NCI-H446 treated with DMSO at 0.1 percent for 48 hours (cell line): ENCODE measurements around the gene INTS4.
A peak's percentile ranks its signal among the peaks of the same experiment; 100 is the strongest.
"Not testable (repeated sequence)": the region's sequence is repeated elsewhere in the genome, so short reads cannot be mapped to it uniquely, and the experiment has no call there.

Source experiments
- DNase-seq: peaks from one replicate; lab custom pipeline; 2025; lab: John Stamatoyannopoulos, UW

Gene INTS4

GRCh38 chr11:77994434-77995362 lies at the start of gene INTS4:
INTS4 (minus strand) TSS chr11:77994668; CDS start chr11:77994643, 25 bp downstream.
- peak; percentile 100 for DNase-seq

DNA sequence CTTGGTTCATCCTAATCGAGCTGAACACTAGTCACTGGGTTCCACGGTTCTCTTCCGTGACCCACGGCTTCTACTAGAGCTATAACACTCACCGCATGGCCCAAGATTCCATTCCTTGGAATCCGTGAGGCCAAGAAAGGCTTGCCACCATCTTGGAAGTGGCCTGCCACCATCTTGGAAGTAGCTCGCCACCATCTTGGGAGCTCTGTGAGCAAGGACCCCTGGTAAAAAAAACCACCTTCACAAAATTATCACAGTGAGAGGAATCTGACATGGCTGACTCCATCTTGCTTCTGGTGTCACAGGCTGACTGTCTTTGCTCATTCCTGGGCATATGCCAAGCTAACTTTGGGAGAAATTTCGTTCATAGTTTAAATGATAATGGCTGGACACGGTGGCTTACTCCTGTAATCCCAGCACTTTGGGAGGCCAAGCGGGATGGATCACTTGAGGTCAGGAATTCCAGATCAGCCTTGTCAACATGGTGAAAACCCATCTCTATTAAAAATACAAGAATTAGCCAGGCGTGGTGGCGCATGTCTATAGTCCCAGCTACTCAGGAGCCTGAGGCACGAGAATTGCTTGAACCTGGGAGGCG lies 47.5 kb upstream of the INTS4 start:
- DNase-seq = no peak

DNA sequence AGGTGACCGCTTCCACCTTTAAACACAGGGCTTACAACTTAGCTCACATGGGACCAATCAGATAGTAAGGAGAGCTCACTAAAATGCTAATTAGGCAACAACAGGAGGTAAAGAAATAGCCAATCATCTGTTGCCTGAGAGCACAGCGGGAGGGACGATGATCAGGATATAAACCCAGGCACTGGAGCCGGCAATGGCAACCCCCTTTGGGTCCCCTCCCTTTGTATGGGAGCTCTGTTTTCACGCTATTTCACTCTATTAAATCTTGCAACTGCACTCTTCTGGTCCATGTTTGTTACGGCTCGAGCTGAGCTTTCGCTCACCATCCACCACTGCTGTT lies 46.9 kb upstream of the INTS4 start:
- DNase-seq = not testable (repeated sequence)

- DNase-seq = no peak
Observed at GRCh38 chr11:78040691-78041379, 46.4 kb upstream of the INTS4 start.

DNA sequence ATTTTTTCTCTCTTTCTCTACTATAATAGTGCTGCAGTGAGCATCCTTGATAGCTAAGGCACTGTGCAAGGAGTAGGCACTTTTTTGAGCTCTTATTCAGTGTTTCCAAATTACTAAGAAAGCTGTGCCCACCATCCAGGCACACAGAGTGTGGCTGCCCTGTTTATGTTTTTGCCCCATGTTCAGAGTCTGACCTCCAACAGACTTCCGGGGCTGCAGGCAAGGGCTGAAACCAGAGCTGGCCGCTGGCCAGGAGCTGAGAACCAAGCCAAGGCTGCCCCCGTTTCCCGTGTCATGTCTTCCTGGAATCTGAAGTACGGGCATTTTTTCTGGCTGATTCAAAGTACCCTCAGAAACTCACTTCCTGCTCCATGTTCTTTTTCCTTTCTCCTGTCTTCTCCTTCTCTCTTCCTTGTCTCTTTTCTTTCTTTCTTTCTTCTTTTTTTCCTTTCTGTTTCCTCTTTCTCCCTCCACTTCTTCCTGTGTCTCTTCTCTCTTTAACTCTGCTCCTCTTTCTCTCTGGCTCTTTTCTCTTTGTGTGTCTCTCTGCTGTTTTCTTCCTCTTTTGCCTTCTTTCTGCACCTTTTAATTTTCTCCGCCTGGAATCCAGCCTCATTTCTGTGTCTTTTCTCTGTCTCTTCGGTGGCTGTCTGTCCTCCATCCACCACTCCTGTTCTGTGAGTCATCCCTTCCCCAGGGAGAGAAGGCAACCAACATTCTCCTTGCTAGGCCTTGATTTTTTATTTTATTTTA lies 45.6 kb upstream of the INTS4 start:
- peak; percentile 33 for DNase-seq

DNA sequence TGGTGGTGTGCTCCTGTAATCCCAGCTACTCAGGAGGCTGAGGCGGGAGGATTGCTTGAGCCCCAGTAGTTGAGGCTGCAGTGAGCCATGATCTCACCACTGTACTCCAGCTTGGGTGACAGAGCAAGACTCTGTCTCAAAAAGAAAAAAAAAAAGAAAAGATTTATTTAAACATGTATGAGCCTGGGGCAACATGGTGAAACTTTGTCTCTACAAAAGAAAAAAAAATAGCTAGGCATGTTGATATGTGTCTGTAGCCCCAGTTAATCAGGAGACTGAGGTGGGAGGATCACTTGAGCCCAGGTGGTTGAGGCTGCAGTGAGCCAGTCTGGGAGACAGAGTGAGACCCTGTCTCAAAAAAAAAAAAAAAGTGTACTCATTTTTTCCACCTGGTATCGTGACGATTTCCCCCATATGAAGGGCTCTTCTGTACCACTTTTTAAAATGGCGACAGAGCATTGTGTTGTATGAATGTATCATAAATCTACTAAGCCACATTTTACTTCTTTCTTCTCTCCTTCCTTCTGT lies 45.0 kb upstream of the INTS4 start:
- no peak for DNase-seq

DNA sequence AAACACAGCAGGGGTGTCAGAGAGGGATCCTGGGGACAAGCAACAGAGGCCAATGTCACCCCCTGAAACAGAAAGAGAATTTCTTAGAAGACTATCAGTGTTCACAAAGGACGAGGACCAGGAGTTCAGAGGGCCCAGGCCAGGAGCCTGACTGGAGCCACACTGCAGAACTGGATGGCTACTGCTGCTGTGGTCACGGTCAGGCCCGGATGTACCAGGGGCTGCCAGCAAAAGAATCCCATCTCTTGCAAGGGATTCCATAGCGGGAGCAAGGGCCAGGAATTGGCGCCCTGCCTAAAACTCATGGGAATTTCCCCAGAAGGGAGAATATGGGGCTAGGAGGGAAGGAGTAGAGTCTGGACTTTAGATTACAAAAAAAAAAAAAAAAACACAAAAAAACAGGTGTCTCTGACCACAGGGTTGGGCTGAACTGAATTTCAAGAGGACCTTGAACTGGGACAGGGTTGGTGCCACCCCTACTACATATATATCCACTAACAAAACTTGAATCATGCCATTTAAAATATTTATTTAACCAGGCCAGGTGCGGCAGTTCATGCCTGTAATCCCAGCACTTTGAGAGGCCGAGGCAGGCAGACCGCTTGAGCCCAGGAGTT lies 44.3 kb upstream of the INTS4 start:
- no peak for DNase-seq

GRCh38 chr11:78037825-78038620 lies 43.6 kb upstream of the INTS4 start:
- DNase-seq = no peak

- DNase-seq = no peak
Observed at GRCh38 chr11:78037056-78037455, 42.6 kb upstream of the INTS4 start.

GRCh38 chr11:78036313-78036712 lies 41.8 kb upstream of the INTS4 start:
- DNase-seq = no peak

GRCh38 chr11:78034623-78035022 lies 40.2 kb upstream of the INTS4 start:
- DNase-seq = no peak

GRCh38 chr11:78033040-78033439 lies 38.6 kb upstream of the INTS4 start:
- no peak for DNase-seq

- DNase-seq = peak; percentile 60
Observed at GRCh38 chr11:78032090-78032489, 37.6 kb upstream of the INTS4 start.

GRCh38 chr11:78031629-78032028 lies 37.2 kb upstream of the INTS4 start:
- DNase-seq = no peak

GRCh38 chr11:78030429-78031325 lies 36.2 kb upstream of the INTS4 start:
- peak; percentile 98 for DNase-seq

DNA sequence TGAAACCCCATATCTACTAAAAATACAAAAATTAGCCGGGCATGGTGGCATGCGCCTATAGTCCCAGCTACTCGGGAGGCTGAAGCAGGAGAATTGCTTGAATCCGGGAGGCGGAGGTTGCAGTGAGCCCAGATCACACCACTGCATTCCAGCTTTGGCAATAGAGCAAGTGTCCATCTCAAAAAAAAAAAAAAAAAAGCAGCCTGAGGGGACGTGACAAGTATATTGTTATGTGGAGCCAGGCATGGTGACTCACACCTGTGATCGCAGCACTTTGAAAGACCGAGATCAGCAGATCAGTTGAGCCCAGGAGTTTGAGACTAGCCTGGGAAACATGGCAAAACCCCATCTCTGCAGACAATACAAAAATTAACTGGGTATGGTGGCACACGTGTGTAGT lies 34.0 kb upstream of the INTS4 start:
- not testable (repeated sequence) for DNase-seq

DNA sequence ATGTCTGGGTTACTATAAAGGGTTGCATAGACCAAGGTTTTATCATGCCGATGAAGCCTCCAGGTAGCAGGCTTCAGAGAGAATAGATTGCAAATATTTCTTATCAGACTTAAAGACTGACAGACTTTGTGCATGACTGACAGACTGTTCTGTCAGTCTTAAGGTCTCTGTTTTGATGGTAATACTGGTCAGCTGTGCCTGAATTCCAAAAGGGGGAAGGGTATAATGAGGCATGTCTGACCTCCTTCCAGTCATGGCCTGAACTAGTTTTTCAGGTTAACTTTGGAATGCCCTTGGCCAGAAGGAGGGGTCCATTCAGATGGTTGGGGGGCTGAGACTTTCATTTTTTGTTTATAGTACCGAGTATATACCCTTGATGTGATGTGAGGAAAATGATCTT lies 33.3 kb upstream of the INTS4 start:
- DNase-seq = no peak

DNA sequence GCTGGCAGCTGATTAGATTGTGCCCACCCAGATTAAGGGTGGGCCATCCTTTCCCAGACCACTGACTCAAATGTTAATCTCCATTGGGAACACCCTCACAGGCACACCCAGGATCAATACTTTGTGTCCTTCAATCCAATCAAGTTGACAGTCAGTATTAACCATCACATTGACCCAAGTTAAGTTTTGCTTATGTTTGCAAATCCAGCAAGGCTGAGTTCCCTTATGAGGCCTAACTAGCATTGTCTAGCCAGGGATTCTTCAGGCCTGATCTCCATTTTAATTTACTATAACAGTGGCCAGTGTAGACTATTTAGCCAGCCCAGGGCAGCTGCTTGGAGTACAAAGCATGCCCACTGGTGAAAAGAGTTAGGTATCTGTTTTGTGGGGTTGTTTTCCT lies 30.9 kb upstream of the INTS4 start:
- no peak for DNase-seq

DNA sequence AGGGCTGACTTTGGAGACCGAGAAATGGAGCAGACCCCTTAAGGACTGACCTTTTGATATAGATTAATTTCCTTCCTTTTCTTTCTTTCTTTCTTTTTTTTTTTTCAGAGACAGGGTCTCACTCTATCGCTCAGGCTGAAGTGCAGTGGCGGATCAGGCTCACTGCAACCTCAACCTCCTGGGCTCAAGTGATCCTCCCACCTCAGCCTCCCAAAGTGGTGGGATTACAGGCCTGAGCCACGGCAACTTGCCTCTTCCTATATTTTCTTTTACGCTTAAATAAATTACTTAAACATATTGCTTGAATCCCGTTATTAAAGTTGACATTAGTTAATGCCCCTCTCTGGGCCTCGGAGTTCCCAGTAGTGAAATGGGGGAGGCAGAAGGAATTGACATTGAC lies 29.0 kb upstream of the INTS4 start:
- no peak for DNase-seq
